WTC11 (cell line): Measurements from ENCODE around the gene CD80. TPM values are rescaled to one million over a fixed set of nuclear protein-coding genes. Genes with fewer than 3 reads are reported as not detected.

Source experiments
- AR ChIP-seq: fragments of 250-450 bp; sonication (Bioruptor Pico); IDR thresholded peaks from 2 replicates; pipeline ENCODE4 v1.9.0; 2021; ENCODE audit warnings: mild to moderate bottlenecking
- ATF2 ChIP-seq: sonication (generic); formaldehyde crosslinking; IDR thresholded peaks from 2 replicates; pipeline ENCODE4 v1.8.1; 2022; ENCODE audit warnings: low read depth, missing genetic modification reagents, borderline replicate concordance
- ATF3 ChIP-seq: sonication (generic); formaldehyde crosslinking; conservative IDR thresholded peaks from 2 replicates; pipeline ENCODE4 v1.8.1; 2022; ENCODE audit warnings: mild to moderate bottlenecking, missing genetic modification reagents
- CDX4 ChIP-seq: fragments of 250-450 bp; sonication (Bioruptor Pico); IDR thresholded peaks from 2 replicates; pipeline ENCODE4 v1.9.0; 2021; ENCODE audit warnings: moderate library complexity, mild to moderate bottlenecking, inconsistent platforms, borderline replicate concordance
- E2F5 ChIP-seq: sonication (generic); formaldehyde crosslinking; IDR thresholded peaks from 2 replicates; pipeline ENCODE4 v1.8.1; 2022; ENCODE audit warnings: mild to moderate bottlenecking, moderate library complexity, missing genetic modification reagents
- EMX1 ChIP-seq: fragments of 250-450 bp; sonication (Bioruptor Pico); IDR thresholded peaks from 2 replicates; pipeline ENCODE4 v1.8.0; 2021; ENCODE audit warnings: mild to moderate bottlenecking
- FOXJ3 ChIP-seq: sonication (generic); formaldehyde crosslinking; IDR thresholded peaks from 2 replicates; pipeline ENCODE4 v1.9.0; 2021; ENCODE audit warnings: missing genetic modification reagents, mild to moderate bottlenecking, borderline replicate concordance
- JAZF1 ChIP-seq: fragments of 250-450 bp; sonication (Bioruptor Pico); IDR thresholded peaks from 2 replicates; pipeline ENCODE4 v1.9.0; 2021; ENCODE audit warnings: moderate library complexity, mild to moderate bottlenecking, inconsistent platforms
- MXD4 ChIP-seq: fragments of 250-450 bp; sonication (Bioruptor Pico); IDR thresholded peaks from 2 replicates; pipeline ENCODE4 v1.8.0; 2021; ENCODE audit warnings: mild to moderate bottlenecking, moderate library complexity, borderline replicate concordance
- NFE2L1 ChIP-seq: sonication (generic); formaldehyde crosslinking; IDR thresholded peaks from 2 replicates; pipeline ENCODE4 v1.8.1; 2023; ENCODE audit warnings: missing genetic modification reagents
- NFYB ChIP-seq: sonication (generic); formaldehyde crosslinking; conservative IDR thresholded peaks from 2 replicates; pipeline ENCODE4 v1.8.0; 2022; ENCODE audit warnings: low read depth, missing genetic modification reagents
- NR1H2 ChIP-seq: sonication (generic); formaldehyde crosslinking; IDR thresholded peaks from 2 replicates; pipeline ENCODE4 v1.9.0; 2021; ENCODE audit warnings: mild to moderate bottlenecking, moderate library complexity, missing genetic modification reagents
- RORB ChIP-seq: fragments of 250-450 bp; sonication (Bioruptor Pico); IDR thresholded peaks from 2 replicates; pipeline ENCODE4 v1.9.0; 2021; ENCODE audit warnings: mild to moderate bottlenecking
- SMAD3 ChIP-seq: sonication (generic); formaldehyde crosslinking; IDR thresholded peaks from 2 replicates; pipeline ENCODE4 v1.8.0; 2022; ENCODE audit warnings: missing genetic modification reagents, mild to moderate bottlenecking, borderline replicate concordance
- SMAD4 ChIP-seq: sonication (generic); formaldehyde crosslinking; IDR thresholded peaks from 2 replicates; pipeline ENCODE4 v1.8.0; 2022; ENCODE audit warnings: mild to moderate bottlenecking, missing genetic modification reagents
- STAT6 ChIP-seq: sonication (generic); formaldehyde crosslinking; conservative IDR thresholded peaks from 2 replicates; pipeline ENCODE4 v1.8.1; 2023; ENCODE audit warnings: mild to moderate bottlenecking, low read depth, missing genetic modification reagents, moderate library complexity
- TEAD1 ChIP-seq: sonication (generic); formaldehyde crosslinking; IDR thresholded peaks from 2 replicates; pipeline ENCODE4 v1.8.0; 2022; ENCODE audit warnings: mild to moderate bottlenecking, missing genetic modification reagents
- ZNF423 ChIP-seq: fragments of 250-450 bp; sonication (Bioruptor Pico); IDR thresholded peaks from 2 replicates; pipeline ENCODE4 v2.1.2; 2022; ENCODE audit warnings: mild to moderate bottlenecking, moderate library complexity
- ZNF425 ChIP-seq: fragments of 250-450 bp; sonication (Bioruptor Pico); conservative IDR thresholded peaks from 2 replicates; pipeline ENCODE4 v1.9.0; 2021; ENCODE audit warnings: mild to moderate bottlenecking
- ZNF512 ChIP-seq: sonication (generic); formaldehyde crosslinking; IDR thresholded peaks from 2 replicates; pipeline ENCODE4 v1.8.1; 2022; ENCODE audit warnings: missing genetic modification reagents, borderline replicate concordance
- ZNF532 ChIP-seq: fragments of 250-450 bp; sonication (Bioruptor Pico); IDR thresholded peaks from 2 replicates; pipeline ENCODE4 v1.9.0; 2021; ENCODE audit warnings: mild to moderate bottlenecking, borderline replicate concordance
- total RNA-seq: library from RNA; stranded (reverse); gene quantifications from 3 replicates; pipeline ENCODE4 v1.2.3, GENCODE V29; 2021

Gene CD80
- total RNA-seq, 1 experiment from 2014 or later, result 0.24 TPM

GRCh38 chr3:119579366-119580066, 20.1 kb upstream of the CD80 start, which contains the start of gene ADPRH (continued):
- TF ChIP-seq ZNF425 (CRISPR knock-in tag) (no peak), SMAD3 (CRISPR knock-in tag) (no peak), EMX1 (no peak), ZNF532 (no peak), ZNF512 (CRISPR knock-in tag) (no peak), NR1H2 (no peak), STAT6 (no peak), SMAD4 (CRISPR knock-in tag) (no peak), RORB (CRISPR knock-in tag) (no peak), JAZF1 (CRISPR knock-in tag) (no peak), NFE2L1 (CRISPR knock-in tag) (no peak), E2F5 (CRISPR knock-in tag) (no peak), TEAD1 (no peak), CDX4 (no peak), ATF2 (CRISPR knock-in tag) (no peak), ATF3 (CRISPR knock-in tag) (no peak), ZNF423 (CRISPR knock-in tag) (no peak), MXD4 (CRISPR knock-in tag) (no peak), AR (no peak), FOXJ3 (CRISPR knock-in tag) (no peak), NFYB (CRISPR knock-in tag) (no peak)
